Brain microvascular endothelial cell (primary cell): ENCODE data around the gene IL1F10.

Experiments
- DNase-seq: peaks from one replicate; pipeline ENCODE4 v3.0.0-alpha.2; 2020
- H3K27ac ChIP-seq: fragments of 250-450 bp; sonication (Bioruptor Pico); 2 replicates; pipeline ENCODE4 v1.5.1; 2020; ENCODE audit warnings: mild to moderate bottlenecking, moderate library complexity
- H3K27me3 ChIP-seq: fragments of 250-450 bp; sonication (Bioruptor Pico); replicated peaks from 2 replicates; pipeline ENCODE4 v1.5.1; 2020; ENCODE audit warnings: mild to moderate bottlenecking
- H3K36me3 ChIP-seq: fragments of 250-450 bp; sonication (Bioruptor Pico); replicated peaks from 2 replicates; pipeline ENCODE4 v1.5.1; 2020; ENCODE audit warnings: mild to moderate bottlenecking
- H3K4me3 ChIP-seq: 2 replicates; pipeline ENCODE4 v1.5.1; 2011; ENCODE audit warnings: low read depth, mild to moderate bottlenecking, control low read depth, low read length, moderate library complexity
- CTCF ChIP-seq: IDR thresholded peaks from 2 replicates; pipeline ENCODE4 v1.5.1; 2011; ENCODE audit warnings: low read depth, mild to moderate bottlenecking, moderate library complexity, low read length, control low read depth, inconsistent platforms; ENCODE audit errors: missing control alignments
- in situ Hi-C: cut with HindIII; loops from 2 replicates; pipeline ENCODE4 v1.10.0; 2017; ENCODE audit warnings: low sequenced_read_pairs, low pct_ligation_motif_present

IL1F10 gene

DNA sequence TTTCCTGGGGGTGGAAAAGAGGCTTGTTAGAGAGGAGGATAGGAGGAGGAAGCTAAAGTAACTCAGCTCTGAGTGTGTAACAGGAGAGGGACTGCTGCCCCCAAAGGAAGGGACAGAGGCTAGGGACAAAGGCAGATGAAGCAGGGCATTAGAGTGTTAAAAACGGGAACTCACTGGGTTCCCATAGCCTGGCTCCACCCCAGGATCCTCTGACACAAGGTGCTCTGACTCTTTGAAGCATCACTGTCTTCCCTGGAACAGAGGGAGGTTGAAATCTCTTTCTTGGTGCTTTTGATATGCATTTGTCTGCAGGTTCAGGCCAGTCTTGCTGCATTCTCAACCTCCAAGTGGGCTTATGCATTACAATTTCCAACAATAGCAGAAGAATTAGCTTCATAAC, 39.7 kb upstream of the IL1F10 start:
- H3K27ac ChIP-seq: no peak overlapping the region
- H3K4me3 ChIP-seq: no peak overlapping the region
- in situ Hi-C loops: no loop called here
- TF ChIP-seq CTCF: no peak
- peaks cover 36% of the 10 kb centered on the region for H3K27me3 ChIP-seq
- DNase-seq: no peak
- H3K36me3 ChIP-seq: no peaks in the 10 kb centered on the region

GRCh38 chr2:113032737-113033136, 35.0 kb upstream of the IL1F10 start:
- H3K27me3 ChIP-seq: peaks cover 22% of the 10 kb centered on the region
- TF ChIP-seq CTCF: no peak
- in situ Hi-C loops: no loop called here
- H3K36me3 ChIP-seq: no peaks in the 10 kb centered on the region
- H3K4me3 ChIP-seq: no peak overlapping the region
- DNase-seq: no peak
- no peak overlapping the region for H3K27ac ChIP-seq

DNA sequence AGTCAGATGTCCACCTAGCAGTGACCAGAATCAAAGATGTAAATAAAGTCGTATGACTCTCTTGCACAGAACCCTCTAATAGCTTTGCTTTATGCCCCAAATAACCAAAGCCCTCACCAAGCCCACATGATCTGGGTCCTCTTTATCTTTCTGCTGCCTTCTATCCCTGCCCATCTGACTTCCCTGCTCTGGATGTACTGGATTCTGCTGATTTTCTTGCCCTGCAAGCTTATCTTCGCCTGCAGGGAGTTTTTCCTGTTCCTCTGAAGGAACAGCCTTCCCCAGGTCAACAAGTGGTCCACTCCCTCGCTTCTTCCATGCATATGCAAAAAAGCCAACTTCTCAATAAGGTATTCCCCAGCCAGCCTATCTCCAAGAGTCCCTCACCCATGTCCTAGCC, 33.8 kb upstream of the IL1F10 start:
- H3K27me3 ChIP-seq: peaks cover 13% of the 10 kb centered on the region
- DNase-seq: no peak
- in situ Hi-C loops: no loop called here
- H3K27ac ChIP-seq: no peak overlapping the region
- no peaks in the 10 kb centered on the region for H3K36me3 ChIP-seq
- no peak for TF ChIP-seq CTCF
- no peak overlapping the region for H3K4me3 ChIP-seq

GRCh38 chr2:113036763-113037162, 31.0 kb upstream of the IL1F10 start:
- in situ Hi-C loops: no loop called here
- no peak overlapping the region for H3K4me3 ChIP-seq
- no peak for TF ChIP-seq CTCF

GRCh38 chr2:113038291-113038690, 29.5 kb upstream of the IL1F10 start:
- H3K36me3 ChIP-seq: no peaks in the 10 kb centered on the region
- H3K27ac ChIP-seq: no peak overlapping the region
- H3K27me3 ChIP-seq: peaks cover 1% of the 10 kb centered on the region
- no peak overlapping the region for H3K4me3 ChIP-seq
- DNase-seq: no peak
- no peak for TF ChIP-seq CTCF
- in situ Hi-C loops: no loop called here

More at GRCh38 chr2:113036763-113037162, 31.0 kb upstream of the IL1F10 start:
- Histone ChIP-seq H3K27ac (no peak overlapping the region), H3K27me3 (peaks cover 6% of the 10 kb centered on the region), H3K36me3 (no peaks in the 10 kb centered on the region)
- no peak for DNase-seq

GRCh38 chr2:113039158-113039557, 28.6 kb upstream of the IL1F10 start:
- Histone ChIP-seq H3K27ac (no peak overlapping the region), H3K4me3 (no peak overlapping the region), H3K27me3 (peaks cover 1% of the 10 kb centered on the region), H3K36me3 (no peaks in the 10 kb centered on the region)
- TF ChIP-seq CTCF: no peak
- in situ Hi-C loops: no loop called here
- DNase-seq: no peak
